C4-2B (cell line): ENCODE measurements around the gene PWP1.

Experiments used
- H3K27ac ChIP-seq: fragments of 450-650 bp; 2 replicates; pipeline ENCODE4 v1.5.1; 2017
- ZFX ChIP-seq: fragments of 450-650 bp; IDR thresholded peaks from 2 replicates; pipeline ENCODE4 v1.6.1; 2017
- TF ChIP-seq, protein P1 (sequence below): fragments of 450-650 bp; conservative IDR thresholded peaks from 2 replicates; pipeline ENCODE4 v1.5.1; 2017; ENCODE audit warnings: mild to moderate bottlenecking

PWP1 gene

DNA sequence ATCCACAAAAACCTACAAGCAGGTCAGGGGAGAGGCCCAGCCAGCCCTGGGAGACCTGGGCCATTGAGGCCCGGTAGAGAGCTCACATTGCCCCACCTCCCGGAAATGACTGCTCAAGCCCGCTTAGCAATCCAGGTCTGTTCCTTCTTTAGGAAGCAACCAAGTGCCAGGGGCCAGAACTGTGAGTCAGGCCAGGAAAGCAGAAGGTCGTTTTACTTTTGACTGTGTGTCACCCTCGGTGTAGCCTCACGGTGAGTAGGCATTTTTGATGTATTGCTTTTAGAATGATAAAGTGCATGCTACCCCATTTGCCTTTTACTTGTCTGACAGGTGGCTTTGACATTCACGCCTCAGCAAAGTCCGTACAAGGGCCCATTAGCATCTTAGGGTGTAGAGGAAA is 25.4 kb upstream of the PWP1 start:
- no peak for TF ChIP-seq ZFX
- TF ChIP-seq, protein P1, sequence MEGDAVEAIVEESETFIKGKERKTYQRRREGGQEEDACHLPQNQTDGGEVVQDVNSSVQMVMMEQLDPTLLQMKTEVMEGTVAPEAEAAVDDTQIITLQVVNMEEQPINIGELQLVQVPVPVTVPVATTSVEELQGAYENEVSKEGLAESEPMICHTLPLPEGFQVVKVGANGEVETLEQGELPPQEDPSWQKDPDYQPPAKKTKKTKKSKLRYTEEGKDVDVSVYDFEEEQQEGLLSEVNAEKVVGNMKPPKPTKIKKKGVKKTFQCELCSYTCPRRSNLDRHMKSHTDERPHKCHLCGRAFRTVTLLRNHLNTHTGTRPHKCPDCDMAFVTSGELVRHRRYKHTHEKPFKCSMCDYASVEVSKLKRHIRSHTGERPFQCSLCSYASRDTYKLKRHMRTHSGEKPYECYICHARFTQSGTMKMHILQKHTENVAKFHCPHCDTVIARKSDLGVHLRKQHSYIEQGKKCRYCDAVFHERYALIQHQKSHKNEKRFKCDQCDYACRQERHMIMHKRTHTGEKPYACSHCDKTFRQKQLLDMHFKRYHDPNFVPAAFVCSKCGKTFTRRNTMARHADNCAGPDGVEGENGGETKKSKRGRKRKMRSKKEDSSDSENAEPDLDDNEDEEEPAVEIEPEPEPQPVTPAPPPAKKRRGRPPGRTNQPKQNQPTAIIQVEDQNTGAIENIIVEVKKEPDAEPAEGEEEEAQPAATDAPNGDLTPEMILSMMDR, result no peak
- H3K27ac ChIP-seq, result no peak overlapping the region

DNA sequence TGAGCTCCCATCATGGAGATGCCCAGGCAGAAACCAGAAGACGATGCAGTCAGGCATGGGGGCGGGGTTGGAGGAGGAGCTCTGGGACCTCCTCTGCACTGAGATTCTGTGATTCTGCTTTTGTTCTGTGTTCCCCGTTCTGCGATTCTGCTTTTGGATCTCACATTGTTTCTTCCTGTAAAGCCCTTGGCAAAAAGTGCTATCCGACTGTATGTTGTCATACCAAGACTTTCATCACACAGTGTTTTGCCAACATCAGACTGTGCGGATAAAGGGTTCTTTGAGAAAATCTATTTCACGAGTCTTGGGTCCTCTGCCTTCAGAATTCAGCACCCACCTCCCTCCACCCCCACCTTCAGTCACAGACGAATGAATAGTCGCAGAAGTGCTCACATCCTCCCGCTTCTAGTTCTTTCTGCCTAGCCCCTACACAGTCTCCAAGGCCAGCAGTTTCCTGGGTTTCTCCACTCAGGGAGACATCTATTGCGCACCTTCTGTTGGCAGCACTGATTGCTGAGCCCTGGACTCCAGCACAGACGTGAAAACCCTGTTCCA is 24.7 kb upstream of the PWP1 start:
- TF ChIP-seq, protein P1, result no peak
- TF ChIP-seq ZFX, result no peak
- H3K27ac ChIP-seq, result no peak overlapping the region

DNA sequence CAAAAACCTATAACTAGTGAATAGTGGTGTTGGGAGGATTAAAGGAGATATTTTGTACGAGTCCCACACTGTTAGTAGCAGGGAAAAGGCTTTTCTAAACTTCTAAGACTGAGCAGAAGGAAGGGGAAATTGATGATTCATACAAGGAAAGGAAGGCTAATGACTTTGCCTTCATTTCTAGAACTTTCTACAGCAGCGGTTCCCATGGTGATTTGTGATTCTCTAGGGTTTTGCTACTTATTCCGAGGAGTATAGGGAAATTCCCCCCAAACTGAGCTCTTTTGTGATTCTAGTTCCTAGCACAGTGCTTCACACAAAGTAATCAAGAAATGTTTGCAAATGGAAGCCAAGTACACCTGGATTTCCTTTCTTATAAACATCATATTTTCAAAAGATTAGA is 23.8 kb upstream of the PWP1 start:
- TF ChIP-seq, protein P1, result no peak
- TF ChIP-seq ZFX, result no peak
- no peak overlapping the region for H3K27ac ChIP-seq

DNA sequence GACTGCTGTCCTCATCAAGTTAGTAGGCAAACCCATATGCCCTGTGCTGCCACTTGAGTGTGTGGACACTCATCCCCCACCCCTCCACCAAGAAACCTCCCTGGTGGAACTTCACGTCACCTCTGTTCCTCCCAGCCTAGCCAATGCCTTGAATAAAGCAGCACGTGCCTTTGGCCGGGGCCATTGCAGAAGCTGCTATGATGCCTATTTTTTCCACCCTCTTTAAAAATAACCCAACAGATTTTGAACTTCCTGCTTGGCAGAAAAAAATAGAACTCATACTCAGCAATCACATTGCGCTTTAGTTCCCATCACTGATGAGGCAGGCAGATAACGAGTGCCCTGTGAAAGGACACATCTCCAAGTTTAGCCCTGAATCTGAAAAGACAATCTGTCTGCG is 23.1 kb upstream of the PWP1 start:
- no peak overlapping the region for H3K27ac ChIP-seq
- TF ChIP-seq, protein P1, result no peak
- TF ChIP-seq ZFX, result no peak

DNA sequence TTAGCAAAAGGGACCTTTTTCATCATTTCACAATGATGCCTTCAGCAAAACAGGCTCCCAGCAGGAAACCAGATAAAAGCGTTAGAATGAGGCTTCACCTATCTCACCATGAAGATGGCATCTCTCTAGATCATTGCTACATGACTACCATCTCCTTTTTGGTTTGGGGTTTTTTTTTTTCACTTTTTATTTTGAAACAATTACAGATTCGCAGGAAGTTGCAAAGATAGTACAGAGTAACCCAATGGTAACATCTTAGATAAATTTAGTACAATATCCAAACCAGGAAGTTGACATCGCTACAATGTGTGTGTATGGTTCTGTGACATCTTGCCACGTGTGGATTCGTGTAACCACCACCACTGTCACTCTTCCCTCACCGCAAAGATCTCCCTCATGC is 22.3 kb upstream of the PWP1 start:
- TF ChIP-seq, protein P1, result no peak
- TF ChIP-seq ZFX, result no peak
- H3K27ac ChIP-seq, result no peak overlapping the region

DNA sequence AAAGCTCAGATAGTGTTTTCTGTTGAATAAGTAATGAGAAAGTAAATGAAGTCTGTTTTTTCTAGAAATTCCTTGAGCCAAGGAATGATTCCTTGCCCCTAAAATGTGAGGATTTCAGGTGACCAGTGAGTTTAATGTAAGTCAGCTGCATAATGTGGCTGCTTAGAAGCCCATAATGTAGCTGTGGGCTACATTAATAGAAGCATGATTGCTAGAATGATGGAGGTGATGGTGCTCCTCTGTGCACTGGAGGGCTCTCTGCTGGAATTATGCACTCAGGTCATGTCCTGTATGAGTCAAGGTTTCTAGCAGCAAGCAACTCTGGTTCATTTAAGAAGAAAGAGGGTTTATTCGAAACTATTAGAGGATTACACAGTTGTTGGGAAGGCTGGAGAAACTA is 19.6 kb upstream of the PWP1 start:
- no peak for TF ChIP-seq ZFX
- H3K27ac ChIP-seq, result no peak overlapping the region

DNA sequence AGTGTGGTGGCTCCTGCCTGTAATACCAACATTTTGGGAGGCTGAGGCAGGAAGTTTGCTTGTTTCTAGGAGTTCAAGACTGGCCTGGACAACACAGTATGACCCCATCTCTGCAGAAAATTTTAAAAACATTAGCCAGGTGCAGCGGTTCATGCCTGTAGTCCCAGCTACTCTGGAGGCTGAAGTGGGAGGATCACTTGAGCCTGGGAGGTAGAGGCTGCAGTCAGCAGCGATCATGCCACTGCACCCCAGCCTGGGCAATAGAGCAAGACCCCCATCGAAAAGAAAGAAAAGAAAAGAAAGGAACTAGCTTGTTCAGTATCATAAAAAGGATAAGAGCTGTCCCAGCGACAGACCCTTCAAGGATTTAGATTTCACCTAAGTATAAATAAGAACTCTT is 18.1 kb upstream of the PWP1 start:
- H3K27ac ChIP-seq, result no peak overlapping the region
- no peak for TF ChIP-seq ZFX
- TF ChIP-seq, protein P1, result no peak

DNA sequence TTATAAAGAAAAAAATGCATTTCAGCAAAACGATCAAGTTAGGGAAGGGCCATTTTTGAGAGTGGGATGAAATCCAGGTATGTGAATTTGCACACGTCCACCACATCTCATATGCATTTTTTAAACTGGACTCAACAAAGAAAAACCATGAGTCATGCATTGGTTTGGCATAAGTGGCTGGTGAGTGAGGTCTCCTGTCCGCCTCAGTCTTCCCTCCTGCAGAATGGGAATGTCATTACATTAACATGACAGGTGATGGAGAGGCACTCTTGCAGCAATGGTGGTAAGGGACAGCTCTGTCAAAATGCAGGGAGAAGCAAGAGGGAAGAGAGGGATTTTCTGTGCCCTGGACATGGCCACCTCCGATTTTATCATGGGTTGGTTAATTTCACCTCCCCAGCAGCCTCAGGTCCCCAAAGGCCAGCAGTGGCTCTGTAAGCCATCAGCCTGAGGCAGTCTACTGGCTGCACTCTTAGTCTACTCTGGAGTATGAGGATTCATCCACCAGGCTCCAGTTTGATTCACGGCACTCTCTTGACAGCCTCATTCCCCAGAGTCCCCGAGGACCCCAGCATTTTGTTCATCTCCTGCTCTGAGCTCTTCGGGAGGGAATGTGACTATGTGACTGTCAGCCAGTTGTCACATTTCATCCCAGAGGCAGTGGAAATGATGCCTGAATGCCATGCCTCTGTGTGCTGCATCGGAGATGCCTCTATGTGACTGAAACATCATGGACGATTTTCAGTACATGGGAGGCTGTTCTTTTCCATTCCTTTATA is 17.1 kb upstream of the PWP1 start:
- no peak overlapping the region for H3K27ac ChIP-seq
- TF ChIP-seq, protein P1, result no peak
- TF ChIP-seq ZFX, result no peak
